ENCODE measurements around the gene PRDM2. TPM values are rescaled to one million over a fixed set of nuclear protein-coding genes. Genes with fewer than 3 reads are reported as not detected.

The PRDM2 gene
- total RNA-seq, 1 experiment from 2014 or later: 7.1 TPM

DNA sequence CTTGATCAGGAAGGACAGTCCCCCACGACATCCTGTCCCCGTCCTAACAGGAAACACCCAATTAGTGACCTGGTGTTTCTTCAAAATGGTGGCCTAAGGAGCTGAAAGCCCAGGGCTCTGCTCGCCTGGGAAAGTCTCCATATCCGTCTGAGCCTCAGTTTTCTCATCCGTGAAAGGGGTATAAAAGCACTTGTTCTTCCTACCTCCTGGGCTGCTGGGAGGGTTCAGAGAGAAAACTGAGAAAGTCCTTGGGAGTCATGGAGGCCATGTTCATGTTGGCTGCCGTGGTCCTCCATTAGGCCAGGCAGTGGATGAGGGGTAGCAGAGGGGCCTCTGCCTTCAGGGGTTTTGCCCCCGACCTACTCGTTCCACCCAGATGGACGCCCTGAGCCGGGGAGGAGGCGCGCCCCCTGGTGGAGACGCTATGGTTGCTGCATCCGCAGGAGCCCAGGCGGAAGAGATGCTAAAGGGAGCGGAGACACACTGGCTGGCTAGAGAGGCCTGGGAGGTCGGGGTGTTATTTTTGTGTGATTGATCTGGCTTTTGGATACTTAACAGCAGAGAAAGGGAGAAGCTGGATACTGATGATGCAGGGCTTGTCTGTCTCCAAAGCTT is 113.5 kb downstream of the PRDM2 start:
- no peak for DNase-seq (ENCODE audit: low read depth)

DNA sequence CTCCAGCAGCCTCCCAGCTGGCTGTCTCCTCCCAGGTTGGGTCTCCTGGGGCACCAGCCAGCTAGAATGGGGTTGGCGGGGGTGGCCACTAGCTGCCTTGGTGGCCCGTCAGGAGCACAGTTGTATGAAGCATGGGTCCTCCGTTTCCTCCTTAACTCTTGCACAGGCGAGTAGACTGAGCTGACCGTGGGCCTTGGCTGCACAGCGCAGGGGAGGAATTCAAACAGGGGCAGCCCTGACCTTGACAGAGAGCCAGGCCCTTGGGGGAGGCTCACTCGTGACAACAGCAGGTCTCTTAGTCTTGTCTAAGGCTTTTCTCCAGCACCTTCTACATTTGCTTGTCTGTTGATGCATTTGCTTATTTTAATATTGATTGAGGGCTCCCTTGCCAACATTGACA is 114.1 kb downstream of the PRDM2 start:
- no peak for DNase-seq (ENCODE audit: low read depth)

DNA sequence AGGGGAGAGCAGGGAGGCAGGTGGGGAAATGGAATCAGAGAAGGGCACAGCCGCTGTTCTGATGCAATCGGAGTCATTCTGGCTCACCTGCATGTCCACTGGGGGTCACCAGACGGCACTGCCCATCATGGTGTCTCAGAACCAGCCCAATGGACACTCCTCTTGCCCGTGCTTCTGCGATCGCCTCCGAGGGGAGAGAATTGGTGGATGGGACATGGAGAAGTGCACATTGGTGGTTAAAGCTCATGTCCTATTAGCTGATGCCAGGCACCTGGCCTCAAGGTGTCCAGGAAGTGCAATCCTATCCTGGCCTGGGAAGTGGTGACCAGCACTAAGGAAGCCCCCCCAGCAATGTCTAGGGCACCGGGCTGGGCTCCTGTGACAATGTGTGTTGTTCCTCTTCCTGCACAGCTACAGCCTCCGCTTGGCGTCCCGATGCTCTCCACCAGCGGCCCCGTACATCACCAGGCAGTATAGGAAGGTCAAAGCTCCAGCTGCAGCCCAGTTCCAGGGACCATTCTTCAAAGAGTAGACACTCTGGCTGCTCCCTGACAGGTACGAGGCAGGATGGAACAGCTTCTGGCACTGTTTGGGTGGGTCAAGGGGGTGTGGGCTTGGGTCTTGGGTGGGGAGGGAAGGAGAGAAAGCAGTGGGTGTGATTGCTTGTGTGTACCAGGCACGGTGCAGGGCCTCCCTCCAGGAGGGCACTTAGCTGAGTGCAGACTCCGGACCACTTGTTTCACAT is 116.2 kb downstream of the PRDM2 start:
- no peak for DNase-seq (ENCODE audit: low read depth)

DNA sequence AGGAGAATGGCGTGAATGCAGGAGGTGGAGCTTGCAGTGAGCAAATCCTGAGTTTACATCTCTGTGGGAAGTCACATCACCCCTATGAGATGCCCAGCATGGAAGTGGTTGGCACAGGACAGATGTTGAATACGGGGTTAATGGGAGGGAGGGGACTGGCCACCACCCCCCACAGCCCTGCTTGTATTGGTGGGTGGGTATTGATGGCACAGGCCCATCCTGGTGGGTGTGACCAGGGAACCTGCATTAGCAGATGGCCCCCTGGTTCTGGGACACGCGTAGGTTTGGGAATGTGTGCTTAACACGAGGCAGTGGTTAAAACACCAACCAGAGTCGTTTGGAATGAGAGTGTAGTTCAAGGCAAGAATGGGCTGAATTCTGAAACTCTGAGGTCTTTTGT is 117.9 kb downstream of the PRDM2 start:
- no peak for DNase-seq (ENCODE audit: low read depth)

DNA sequence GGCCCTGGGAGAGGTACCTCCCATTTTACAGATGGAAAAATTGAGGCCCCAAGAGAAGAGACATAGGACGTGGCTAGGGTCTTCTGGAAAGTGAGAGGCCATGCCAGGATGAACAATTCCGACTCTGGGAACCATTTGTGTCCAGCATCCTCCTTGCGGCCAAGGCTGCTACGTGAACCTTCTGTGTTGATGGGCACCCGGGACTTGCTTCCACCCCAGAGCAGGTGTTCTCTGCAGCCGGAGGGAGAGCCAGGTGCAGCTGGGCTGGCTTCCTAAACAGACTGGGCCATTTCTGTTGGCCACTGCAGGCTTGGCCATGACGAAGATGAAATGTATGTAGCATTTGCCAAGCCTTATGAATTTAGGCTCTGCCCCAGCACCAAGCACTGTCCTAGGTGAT is 118.9 kb downstream of the PRDM2 start:
- no peak for DNase-seq (ENCODE audit: low read depth)

DNA sequence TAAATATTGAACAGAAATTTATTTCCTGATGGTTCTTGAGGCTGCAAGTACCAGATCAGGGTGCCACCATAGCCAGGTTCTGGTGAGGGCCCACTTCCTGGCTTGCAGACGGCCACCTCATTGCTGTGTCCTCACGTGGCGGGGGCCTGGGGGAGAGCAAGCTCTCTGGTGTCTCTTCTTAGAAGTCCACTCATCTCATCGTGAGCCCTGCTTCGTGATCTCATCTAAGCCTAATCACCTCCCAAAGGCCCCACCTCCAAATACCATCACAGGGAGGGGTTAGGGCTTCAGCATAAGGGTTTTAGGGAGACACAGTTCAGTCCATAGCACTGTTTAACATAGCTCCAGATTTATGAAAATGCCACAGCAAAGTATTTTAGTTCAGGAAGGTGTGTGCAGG is 119.7 kb downstream of the PRDM2 start:
- DNase-seq (ENCODE audit: low read depth): no peak

DNA sequence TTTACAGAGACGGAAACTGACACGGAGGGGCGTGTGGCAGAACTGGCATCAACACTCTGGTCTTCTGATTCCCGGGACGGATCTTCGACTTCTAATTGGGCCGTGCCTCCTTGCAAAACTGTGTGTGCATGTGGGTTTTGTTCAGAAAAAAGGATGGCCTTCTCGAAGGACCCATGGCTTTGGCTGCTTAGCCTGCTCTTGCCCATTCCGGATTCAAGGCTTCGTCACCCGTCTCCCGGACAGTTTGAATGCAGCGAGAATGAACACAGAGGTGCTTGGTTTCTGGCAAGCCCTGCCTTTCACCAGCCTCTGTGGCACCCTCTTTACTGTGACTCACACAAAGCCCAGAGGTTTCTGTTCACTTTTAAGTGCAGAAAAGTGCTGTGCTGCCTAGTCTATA is 120.1 kb downstream of the PRDM2 start:
- DNase-seq (ENCODE audit: low read depth): no peak

DNA sequence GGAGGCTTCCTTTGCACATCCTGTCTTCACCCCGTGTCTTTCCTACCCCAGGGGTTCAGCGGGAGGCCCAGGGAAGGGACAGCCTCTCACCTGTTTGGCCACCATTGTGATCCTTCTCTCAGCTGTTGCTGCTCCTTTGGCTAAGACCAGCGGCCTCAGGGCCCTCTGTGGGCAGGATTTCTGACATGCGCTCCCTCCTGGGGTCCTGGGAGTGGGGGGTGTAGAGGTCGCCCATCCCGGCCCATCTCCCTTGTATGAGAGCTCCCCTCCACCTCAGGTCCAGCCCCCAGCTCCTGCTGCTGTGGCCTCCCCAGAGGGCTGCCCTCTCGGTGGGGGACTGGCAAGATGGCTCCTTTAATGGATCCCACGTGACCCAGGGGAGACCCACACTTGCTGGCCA is 120.5 kb downstream of the PRDM2 start:
- DNase-seq (ENCODE audit: low read depth): no peak

DNA sequence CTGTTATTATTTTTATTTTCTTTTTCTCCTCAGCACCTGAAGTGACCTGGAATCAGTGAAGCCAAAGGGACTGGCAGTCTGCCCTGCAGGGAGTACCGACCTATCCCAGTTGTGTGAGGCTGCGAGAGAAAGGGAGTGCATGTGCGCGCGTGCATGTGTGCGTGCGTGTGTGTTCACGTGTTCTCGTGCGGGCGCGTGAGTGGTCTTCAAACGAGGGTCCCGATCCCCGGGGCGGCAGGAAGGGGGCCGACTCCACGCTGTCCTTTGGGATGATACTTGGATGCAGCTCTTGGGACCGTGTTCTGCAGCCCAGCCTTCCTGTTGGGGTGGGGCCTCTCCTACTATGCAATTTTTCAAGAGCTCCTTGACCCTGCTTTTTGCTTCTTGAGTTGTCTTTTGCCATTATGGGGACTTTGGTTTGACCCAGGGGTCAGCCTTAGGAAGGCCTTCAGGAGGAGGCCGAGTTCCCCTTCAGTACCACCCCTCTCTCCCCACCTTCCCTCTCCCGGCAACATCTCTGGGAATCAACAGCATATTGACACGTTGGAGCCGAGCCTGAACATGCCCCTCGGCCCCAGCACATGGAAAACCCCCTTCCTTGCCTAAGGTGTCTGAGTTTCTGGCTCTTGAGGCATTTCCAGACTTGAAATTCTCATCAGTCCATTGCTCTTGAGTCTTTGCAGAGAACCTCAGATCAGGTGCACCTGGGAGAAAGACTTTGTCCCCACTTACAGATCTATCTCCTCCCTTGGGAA is 123.3 kb downstream of the PRDM2 start:
- no peak for DNase-seq (ENCODE audit: low read depth)

DNA sequence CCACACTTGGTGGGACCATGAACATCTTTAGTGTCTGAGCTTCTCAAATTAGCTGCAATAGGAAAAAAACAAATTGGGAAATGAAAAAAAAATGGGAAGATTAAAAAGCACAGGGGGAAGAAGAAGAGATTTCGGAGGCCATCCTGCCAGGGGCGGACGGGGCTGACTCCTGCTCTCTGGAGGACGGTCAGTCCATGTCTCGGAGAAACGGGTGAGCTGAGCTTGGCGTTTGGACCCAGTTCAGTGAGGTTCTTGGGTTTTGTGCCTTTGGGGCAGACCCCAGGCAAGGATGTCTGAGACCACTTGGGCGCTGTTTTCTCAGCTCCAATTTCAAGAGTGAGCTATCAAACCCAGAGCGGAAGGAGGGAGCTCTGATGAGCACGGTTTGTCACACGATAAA is 123.9 kb downstream of the PRDM2 start:
- DNase-seq (ENCODE audit: low read depth): no peak

DNA sequence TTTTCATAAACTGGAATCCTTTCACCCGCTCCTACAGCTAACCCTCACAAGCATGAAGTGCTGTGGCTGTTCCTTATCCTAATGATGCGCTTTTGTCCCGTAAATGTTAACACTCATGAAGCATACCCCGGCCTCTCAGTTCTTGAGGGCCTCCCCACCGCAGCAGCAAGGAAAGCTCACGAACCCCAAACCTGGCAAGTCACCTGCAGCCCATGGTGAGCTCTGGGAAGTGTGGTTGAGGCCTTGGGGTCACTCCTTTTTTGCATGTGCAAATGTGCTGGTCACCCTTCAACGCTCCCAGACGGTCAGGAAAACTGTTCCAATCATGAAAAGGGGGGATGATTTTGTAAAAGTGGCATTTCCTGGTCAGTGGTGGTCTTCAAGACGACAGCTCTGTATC is 124.6 kb downstream of the PRDM2 start:
- DNase-seq (ENCODE audit: low read depth): no peak

DNA sequence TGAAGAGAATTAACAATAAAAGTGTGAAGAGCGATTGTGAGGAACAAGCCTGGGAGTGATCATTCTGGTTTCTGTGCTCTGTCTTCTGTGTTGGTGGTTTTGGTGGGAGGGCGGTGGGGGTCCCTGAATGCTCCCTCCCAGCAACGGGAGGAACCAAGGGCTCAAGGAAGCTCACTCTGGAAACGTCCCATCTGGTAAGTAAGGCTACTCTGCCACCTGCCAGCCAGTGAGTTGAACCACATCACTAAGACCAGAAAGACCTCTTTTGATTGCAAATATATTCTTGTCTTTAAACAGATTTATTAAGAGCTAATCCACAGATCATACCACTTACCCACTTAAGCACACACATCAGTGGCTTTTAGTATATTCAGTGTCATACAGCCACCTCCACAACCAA is 125.0 kb downstream of the PRDM2 start:
- no peak for DNase-seq (ENCODE audit: low read depth)

DNA sequence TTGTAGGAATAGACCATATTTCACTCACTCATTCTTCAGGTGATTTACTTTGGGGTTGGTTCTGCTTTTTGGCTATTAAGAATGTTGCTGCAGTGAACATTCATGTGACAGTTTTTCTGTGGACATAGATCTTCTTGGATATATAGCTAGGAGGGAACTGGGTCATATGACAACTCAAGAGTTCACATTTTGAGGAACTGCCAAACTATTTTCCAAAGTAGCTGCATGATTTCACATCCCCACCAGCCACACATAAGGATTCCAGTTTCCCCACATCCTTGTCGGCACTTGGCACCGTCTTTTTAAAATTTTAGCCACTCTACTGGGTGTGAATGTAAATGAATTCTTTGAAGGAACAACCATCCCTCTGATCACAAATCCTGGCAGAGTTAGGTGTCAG is 126.0 kb downstream of the PRDM2 start:
- no peak for DNase-seq (ENCODE audit: low read depth)

DNA sequence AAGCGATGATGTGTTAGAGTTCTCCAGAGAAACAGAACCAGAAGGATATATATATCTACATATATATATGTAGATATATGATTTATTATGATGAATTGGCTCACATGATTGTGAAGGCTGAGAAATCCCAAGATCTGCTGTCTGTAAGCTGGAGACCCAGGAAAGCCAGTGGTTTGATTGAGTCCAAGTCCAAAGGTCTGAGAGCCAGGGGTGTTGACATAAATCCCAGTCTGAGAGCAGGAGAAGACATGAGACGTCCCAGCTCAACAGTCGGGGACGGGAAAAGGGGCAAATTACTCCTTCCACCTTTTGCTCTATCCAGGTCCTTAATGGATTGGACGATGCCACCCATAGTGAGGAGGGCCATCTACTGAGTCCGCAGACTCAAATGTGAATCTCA is 126.6 kb downstream of the PRDM2 start:
- DNase-seq (ENCODE audit: low read depth): no peak

DNA sequence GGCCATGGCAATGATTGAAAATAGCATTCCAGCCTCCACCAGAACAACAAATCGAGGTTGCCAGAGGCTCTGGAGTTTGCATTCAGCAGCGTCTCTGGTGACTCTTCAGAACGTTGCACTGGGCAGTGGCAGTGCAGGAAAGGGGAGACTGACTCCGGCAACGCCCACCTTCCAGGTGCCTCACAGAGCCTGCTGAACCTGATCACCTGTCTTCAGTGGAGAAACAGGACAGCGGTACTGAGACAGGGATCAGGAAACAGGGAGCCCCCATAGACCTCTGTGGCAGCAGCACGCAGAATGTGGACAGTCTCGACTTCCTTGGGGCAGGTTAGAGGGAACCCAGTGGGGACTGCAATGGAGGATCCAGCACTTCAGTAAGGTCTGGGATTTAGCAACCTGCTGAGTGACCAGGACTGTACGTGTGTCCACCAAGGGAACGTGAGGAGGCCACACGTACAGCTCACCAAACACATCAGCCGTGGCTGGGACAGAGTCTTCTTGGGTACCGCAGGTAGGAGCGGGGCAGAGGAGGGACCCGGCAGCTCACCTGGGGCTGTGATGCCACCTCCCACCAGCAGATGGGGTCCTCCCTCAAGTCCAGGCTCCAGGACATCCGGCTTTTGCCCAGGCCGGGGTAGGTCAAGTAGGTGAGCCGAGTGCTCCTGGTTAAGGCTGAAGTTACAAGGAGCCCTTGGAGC is 128.6 kb downstream of the PRDM2 start:
- no peak for DNase-seq (ENCODE audit: low read depth)

DNA sequence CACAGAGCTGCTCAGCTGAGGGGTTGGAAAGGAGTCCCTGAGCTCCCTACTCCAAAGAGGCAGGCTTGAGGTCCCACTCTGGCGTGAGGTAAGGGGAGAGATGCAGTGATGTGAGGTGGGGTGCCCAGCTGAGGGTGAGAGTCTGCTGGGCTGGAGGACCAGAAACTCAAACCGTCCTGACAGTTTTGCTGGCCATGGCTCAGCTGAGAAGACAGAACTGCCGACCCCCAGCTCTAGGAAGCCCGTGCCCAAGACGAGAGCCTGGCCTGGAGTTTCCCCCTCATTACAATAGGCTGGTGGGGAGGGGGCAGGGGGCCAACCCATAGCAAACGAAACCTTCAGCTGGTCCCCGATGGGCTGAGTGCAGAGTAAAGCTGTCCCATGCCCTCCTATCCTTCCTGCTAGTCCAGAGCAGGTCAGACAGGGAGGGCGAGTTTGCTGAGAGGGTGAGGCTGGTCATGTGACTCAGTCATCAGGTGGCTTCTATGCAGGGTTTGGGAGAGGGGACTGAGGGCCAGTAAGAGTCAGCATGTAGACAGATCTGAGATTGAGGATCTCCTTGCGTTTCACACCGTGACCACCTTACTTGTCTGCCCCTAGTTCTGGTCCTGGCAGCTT is 129.3 kb downstream of the PRDM2 start:
- DNase-seq (ENCODE audit: low read depth): no peak

DNA sequence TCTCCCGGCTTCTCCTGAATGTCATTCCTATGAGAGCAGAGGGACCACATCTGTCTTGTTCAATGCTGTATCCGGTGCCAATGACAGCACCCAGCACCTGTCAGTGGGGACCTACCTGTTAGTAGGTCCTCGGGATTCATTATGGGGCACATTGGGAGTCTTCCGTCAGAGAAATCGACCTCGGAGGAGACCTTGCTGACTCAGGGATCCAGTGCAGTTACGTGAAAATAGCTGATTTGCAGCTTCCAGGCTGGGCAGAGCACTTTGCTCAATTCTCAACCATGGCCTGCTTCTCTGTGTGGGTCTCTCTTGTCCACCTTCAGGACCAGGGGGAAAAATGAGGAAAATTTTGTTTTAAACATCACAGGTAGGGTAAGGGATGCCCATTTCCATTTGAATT is 130.2 kb downstream of the PRDM2 start:
- no peak for DNase-seq (ENCODE audit: low read depth)

DNA sequence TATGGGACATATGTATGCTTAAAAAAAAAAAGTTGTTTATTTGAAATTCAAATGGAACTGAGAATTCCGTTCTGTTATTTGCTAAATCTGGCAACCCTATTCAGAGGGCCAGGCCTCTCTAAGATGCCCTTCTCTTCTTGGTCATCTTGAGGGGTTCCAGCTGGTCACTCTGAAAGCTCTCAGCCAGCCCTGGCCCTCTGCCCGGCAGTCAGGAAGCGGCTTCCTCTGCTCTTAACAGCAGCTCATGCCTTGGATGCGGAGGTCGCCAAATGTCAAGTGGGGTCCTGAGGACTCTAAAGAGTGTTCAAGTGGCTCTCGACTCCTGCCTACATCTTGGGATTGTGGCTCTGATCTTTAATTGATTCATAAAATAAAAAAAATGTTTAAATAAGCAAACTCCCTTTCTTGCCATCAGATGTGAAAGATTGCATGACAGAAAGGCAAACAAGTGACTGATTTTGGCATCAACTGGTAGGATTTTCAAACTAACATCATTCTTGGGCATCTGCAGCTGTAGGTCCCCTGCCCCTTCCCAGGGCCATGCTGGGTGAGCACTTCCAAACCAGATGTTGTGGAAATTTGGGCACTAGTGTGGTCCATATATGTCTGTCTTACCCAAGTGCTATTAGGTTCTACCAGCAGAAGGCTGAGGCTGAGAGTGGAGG is 130.8 kb downstream of the PRDM2 start:
- DNase-seq (ENCODE audit: low read depth): no peak

DNA sequence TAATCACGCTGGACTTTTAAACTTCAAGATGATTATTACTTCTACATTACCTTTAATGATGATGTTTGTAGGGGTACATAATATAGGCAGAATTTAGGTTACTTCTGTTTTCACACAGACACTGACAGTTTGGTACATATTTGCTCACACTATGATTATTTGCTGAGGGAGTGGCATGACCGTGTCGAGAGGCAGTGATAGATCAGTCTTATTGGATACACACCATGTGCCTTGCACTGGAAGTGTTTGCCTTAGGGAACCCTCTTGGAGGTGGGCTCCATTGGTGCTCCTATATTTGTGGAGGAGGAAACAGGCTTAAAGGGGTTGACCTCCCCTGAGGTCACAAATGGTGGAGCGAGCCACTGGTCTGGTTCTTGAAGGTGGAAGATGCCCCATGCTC is 132.1 kb downstream of the PRDM2 start:
- DNase-seq (ENCODE audit: low read depth): no peak

DNA sequence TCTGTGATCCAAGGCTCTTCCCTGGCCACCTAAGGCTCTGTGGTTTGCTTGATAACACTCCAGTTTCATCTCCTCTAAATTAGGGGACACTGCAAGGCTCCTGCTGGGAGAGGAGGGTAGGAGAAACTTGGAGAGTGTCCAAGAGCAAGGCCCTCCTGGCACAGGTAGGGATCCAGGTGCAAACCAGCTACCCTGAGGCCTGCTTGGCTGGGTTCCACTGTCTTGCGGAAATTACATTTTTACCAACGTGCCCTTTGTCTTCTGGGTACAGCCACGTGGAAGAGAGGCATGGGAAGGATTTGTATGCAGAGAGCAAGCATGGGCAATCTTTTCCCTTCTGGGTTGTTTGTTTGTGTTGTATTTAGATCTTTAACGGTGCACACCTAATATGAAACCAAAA is 132.5 kb downstream of the PRDM2 start:
- no peak for DNase-seq (ENCODE audit: low read depth)

DNA sequence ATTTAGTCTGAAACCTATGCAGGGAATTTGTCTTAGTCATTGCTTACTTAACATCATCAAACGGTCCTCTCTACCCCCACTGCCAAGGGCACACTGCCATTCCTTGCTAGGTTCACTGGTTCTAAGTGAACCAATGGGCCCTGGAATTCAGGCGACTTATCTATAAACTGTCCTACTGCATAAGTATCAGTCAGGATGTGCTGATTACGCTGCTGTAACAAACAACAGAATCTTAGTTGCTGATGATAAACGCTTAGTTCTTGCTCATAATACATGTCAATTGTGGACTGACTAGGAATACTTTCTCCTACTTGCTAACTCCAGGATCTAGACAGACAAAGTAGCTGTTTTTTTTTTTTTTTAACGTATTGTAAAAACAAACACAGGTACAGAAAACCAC is 136.1 kb downstream of the PRDM2 start:
- DNase-seq (ENCODE audit: low read depth): no peak

DNA sequence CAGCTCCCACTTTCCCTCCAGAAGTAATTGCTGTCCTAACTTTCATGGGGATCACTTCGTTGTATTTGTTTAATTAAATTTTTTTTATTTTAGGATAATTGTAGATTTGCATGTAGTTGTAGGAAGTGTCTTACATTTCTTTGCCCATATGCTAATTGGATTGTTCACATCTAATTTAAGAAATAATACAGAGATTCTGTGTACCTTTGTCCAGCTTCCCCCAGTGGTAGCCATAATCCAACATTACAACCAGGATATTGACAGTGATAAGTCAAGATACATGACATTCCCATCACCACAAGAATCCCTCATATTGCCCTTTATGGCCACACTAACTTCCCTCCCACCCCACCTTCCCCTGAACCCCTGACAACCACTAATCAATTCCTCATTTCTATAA is 136.6 kb downstream of the PRDM2 start:
- no peak for DNase-seq (ENCODE audit: low read depth)
